OCI-LY3 (cell line): ENCODE data around the gene SLC13A5.
"Not testable (repeated sequence)": the region's sequence is repeated elsewhere in the genome, so short reads cannot be mapped to it uniquely, and the experiment has no call there.

ENCODE experiments used
- H2AFZ ChIP-seq: fragments of 200-600, 300-600 bp; shearing (Covaris generic); 2 replicates; pipeline ENCODE4 v1.6.0; 2014; ENCODE audit warnings: antibody characterized with exemption, low read depth, low read length
- H3K27ac ChIP-seq: fragments of 200-600, 300-600 bp; sonication (generic); 2 replicates; pipeline ENCODE4 v1.5.1; 2014; ENCODE audit warnings: mild to moderate bottlenecking, low read length, moderate library complexity, mixed read lengths
- H3K27me3 ChIP-seq: fragments of 200-600, 300-600 bp; sonication (generic); 2 replicates; pipeline ENCODE4 v1.6.1; 2014; ENCODE audit warnings: low read depth, low read length, mixed read lengths
- H3K36me3 ChIP-seq: fragments of 200-600, 300-600 bp; sonication (generic); replicated peaks from 2 replicates; pipeline ENCODE3; 2014; ENCODE audit warnings: low read depth, low read length, mixed read lengths
- H3K4me1 ChIP-seq: fragments of 300-600, 200-600 bp; sonication (generic); 2 replicates; pipeline ENCODE4 v1.6.1; 2014; ENCODE audit warnings: low read length, mixed read lengths
- H3K4me2 ChIP-seq: fragments of 200-600, 300-600 bp; sonication (generic); 2 replicates; pipeline ENCODE4 v1.6.1; 2014; ENCODE audit warnings: low read length, mixed read lengths
- H3K4me3 ChIP-seq: fragments of 300-600, 200-600 bp; sonication (generic); 2 replicates; pipeline ENCODE4 v1.5.1; 2014; ENCODE audit warnings: antibody characterized with exemption, mild to moderate bottlenecking, low read length, moderate library complexity
- H3K79me2 ChIP-seq: fragments of 300-600, 200-600 bp; shearing (Covaris generic); 2 replicates; pipeline ENCODE4 v1.6.1; 2014; ENCODE audit warnings: mild to moderate bottlenecking, low read length, mixed read lengths
- H3K9ac ChIP-seq: fragments of 300-600, 200-600 bp; shearing (Covaris generic); 2 replicates; pipeline ENCODE4 v1.6.0; 2014; ENCODE audit warnings: mild to moderate bottlenecking, low read length, moderate library complexity
- H3K9me3 ChIP-seq: fragments of 200-600, 300-600 bp; shearing (Covaris generic); 2 replicates; pipeline ENCODE4 v1.6.1; 2014; ENCODE audit warnings: low read length, mixed read lengths; ENCODE audit not compliant: insufficient read depth
- H4K20me1 ChIP-seq: fragments of 200-600, 300-600 bp; sonication (generic); 2 replicates; pipeline ENCODE4 v1.6.1; 2016; ENCODE audit warnings: low read length, mixed read lengths; ENCODE audit not compliant: insufficient read depth
- EZH2phosphoT487 ChIP-seq: fragments of 200-600 bp; shearing (Covaris generic); IDR thresholded peaks from 2 replicates; pipeline ENCODE4 v1.6.1; 2018; ENCODE audit warnings: antibody characterized with exemption, mixed run types, low read depth
- TF ChIP-seq, protein P1 (sequence below): fragments of 200-600, 300-600 bp; sonication (generic); IDR thresholded peaks from 2 replicates; pipeline ENCODE4 v1.5.1; 2014; ENCODE audit warnings: antibody characterized with exemption, low read length, low read depth

SLC13A5 gene

DNA sequence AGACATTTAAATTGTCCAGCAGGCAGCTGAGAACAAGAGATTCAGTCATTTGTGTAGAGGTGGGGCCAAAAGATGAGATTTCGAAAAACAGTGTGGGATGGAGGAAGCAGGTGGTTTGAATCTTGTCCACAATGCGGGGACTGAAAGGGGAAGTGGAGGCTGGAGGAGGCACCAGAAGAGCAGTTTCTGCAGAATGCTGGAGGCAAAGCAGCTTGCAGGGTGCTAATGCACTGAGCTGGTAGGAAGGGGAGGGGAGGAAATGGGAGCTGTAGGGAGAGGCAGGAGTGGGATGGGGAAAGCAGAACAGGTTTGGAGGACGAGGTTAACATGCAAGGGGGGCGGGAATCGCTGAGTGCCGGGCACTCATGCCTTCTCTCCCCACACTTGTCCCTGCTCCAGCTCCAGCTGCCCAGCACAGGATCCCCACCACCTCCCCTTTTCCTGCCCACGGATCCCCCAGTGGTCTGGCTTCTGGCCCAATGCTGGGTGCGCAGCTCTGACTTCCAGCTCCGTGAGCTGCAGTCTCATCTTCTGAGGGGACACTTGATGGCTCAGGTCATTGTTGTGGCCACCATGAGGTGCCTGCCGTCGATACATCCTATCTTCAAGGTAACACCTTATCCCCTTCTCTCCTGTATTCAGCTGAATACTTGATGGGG is 52.2 kb downstream of the SLC13A5 start:
- Histone ChIP-seq H3K79me2 (peaks cover 4% of the 10 kb centered on the region; the same call in 1 of the 2 replicates), H2AFZ (no peak overlapping the region), H3K27ac (peak overlapping the region; percentile 63), H4K20me1 (no peaks in the 10 kb centered on the region), H3K4me1 (peaks cover 17% of the 10 kb centered on the region), H3K4me2 (peak overlapping the region; percentile 81), H3K27me3 (no peaks in the 10 kb centered on the region), H3K9ac (peak overlapping the region; percentile 24; the same call in 1 of the 2 replicates), H3K4me3 (peak overlapping the region; percentile 59), H3K9me3 (no peaks in the 10 kb centered on the region), H3K36me3 (no peaks in the 10 kb centered on the region)
- no peak for TF ChIP-seq EZH2phosphoT487
- TF ChIP-seq, protein P1, sequence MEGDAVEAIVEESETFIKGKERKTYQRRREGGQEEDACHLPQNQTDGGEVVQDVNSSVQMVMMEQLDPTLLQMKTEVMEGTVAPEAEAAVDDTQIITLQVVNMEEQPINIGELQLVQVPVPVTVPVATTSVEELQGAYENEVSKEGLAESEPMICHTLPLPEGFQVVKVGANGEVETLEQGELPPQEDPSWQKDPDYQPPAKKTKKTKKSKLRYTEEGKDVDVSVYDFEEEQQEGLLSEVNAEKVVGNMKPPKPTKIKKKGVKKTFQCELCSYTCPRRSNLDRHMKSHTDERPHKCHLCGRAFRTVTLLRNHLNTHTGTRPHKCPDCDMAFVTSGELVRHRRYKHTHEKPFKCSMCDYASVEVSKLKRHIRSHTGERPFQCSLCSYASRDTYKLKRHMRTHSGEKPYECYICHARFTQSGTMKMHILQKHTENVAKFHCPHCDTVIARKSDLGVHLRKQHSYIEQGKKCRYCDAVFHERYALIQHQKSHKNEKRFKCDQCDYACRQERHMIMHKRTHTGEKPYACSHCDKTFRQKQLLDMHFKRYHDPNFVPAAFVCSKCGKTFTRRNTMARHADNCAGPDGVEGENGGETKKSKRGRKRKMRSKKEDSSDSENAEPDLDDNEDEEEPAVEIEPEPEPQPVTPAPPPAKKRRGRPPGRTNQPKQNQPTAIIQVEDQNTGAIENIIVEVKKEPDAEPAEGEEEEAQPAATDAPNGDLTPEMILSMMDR, result no peak

DNA sequence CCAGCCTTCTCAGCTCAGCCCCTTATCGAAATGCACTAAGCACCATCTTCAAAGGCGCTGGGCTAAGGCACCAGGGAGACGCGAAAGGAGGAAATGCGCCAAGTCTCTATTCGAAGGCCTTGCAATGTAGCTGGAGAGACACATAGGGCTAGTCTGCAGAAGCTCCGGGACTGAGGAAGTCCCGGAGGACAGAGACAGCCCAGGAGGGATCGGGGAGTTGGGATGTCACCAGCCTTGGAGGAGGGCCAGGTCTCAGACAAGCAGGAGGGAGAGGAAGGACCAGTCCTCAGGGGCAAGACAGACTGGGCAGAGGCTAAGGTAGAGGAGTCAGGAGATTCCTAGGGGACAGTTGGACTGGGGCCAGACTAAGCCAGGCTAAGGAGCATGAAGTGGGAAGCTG is 53.1 kb downstream of the SLC13A5 start:
- peak overlapping the region; percentile 81 for H3K4me2 ChIP-seq
- peaks cover 17% of the 10 kb centered on the region for H3K4me1 ChIP-seq
- peak overlapping the region; percentile 59 for H3K4me3 ChIP-seq
- H3K27ac ChIP-seq, result peak overlapping the region; percentile 63; the same call in 1 of the 2 replicates
- H3K27me3 ChIP-seq, result no peaks in the 10 kb centered on the region
- H3K9ac ChIP-seq, result no peak overlapping the region
- H3K9me3 ChIP-seq, result no peaks in the 10 kb centered on the region
- no peaks in the 10 kb centered on the region for H3K36me3 ChIP-seq
- no peaks in the 10 kb centered on the region for H4K20me1 ChIP-seq
- peaks cover 4% of the 10 kb centered on the region; the same call in 1 of the 2 replicates for H3K79me2 ChIP-seq
- no peak for TF ChIP-seq EZH2phosphoT487
- TF ChIP-seq, protein P1, result no peak
- no peak overlapping the region for H2AFZ ChIP-seq

DNA sequence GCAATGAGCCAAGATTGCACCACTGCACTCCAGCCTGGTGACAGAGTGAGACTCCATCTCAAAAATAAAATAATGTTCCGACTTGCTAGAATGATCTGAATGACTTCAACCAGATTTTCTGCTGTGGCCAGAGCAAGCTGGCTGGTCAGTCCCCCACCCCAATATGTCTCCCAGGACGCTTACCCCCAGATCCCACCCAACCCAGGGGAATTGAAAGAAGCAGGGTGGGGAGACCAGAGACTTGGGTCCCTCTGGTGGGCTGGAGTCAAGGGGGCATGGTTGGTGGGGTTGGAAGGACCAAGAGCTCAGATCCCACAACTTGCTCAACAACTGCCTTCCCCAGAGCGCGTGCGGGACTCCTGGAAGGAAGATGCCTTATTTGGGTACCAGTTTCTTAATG is 54.8 kb downstream of the SLC13A5 start:
- H3K4me2 ChIP-seq, H3K27me3 ChIP-seq, H4K20me1 ChIP-seq, H3K9me3 ChIP-seq, H3K79me2 ChIP-seq, H3K27ac ChIP-seq, H2AFZ ChIP-seq, H3K4me3 ChIP-seq, H3K36me3 ChIP-seq, H3K9ac ChIP-seq: not testable (repeated sequence)
- H3K4me1 ChIP-seq, result peaks cover 17% of the 10 kb centered on the region

DNA sequence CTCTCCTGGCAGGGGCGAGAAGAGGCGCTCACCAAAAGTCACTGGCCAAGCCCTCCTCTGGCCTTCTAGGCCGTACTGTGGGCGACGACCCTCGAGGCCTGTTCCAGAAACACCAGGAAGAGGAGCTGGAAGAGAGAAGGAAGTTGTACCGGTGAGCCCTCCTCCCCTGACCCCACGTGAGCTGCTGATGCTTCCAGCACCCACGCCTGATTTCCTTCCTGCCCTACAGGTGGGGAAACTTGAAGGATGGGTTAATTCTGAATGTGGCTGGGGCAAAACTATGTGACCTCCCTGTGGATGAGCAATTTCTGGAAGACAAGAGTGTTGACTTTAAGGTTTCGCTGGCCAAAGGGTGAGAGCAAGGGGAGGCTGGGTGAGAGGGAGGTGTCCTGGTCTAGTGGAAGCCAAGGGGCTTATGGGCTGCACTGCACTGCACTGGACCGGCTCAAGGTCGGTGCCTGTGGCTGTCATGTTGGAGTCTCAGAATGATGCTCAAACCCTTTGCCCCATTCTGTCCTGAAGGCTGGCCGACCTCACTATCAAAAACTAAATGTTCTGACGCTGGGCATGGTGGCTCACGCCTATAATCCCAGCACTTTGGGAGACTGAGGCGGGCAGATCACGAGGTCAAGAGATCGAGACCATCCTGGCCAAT is 55.4 kb downstream of the SLC13A5 start:
- peak overlapping the region; percentile 79 for H3K4me2 ChIP-seq

DNA sequence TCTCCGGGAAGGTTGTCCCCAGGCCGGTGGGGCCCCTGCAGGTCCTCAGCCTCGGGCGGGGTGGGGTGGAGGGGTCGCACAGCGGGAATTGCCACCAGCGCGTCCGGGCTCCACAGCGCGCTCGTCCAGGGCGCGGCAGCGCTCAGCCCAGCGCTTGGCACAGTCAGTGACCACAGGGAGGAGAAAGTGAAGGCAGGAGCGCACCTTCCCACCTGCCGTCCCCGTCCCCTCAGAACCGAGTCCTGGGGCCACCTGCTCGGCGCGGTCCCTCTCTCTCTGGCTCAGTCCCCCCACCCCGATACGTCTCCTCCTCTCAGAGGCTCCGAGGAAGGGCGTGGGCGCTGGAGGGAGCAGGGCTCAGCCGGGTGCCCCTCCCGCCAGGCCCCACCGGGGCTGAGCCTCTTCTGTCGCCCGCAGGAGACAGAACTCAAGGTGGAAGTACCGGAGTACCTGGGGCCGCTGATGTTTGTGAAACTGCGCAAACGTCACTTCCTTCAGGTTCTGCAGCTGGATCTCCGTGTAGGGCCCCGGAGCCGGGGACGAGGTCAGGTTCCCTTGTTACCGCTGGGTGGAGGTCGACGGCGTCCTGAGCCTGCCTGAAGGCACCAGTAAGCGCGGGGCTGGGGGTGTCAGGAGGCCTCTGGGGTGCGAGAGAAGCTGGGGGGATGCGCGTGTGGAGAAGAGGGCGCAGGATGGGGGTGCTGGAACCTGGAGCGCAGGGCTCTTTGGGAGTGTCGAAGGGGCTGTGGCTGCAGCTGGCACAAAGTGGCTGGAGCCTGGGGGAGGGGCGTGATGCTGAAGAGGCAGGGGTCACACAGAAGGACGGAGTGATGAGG is 56.2 kb downstream of the SLC13A5 start:
- not testable (repeated sequence) for H4K20me1 ChIP-seq, H3K9me3 ChIP-seq, H3K36me3 ChIP-seq, H3K27me3 ChIP-seq, H3K79me2 ChIP-seq
- H3K4me1 ChIP-seq, result peaks cover 19% of the 10 kb centered on the region
- peak overlapping the region; percentile 79 for H3K4me2 ChIP-seq
- peak overlapping the region; percentile 85 for H3K4me3 ChIP-seq
- H2AFZ ChIP-seq, result peak overlapping the region; percentile 21; the same call in 1 of the 2 replicates
- H3K9ac ChIP-seq, result peak overlapping the region; percentile 68
- H3K27ac ChIP-seq, result peak overlapping the region; percentile 34

More for the DNA sequence above, 55.4 kb downstream of the SLC13A5 start:
- peaks cover 17% of the 10 kb centered on the region for H3K4me1 ChIP-seq
- peak overlapping the region; percentile 85 for H3K4me3 ChIP-seq
- no peaks in the 10 kb centered on the region for H4K20me1 ChIP-seq
- no peaks in the 10 kb centered on the region for H3K9me3 ChIP-seq
- peak overlapping the region; percentile 68 for H3K9ac ChIP-seq
- H3K27me3 ChIP-seq, result no peaks in the 10 kb centered on the region
- peak overlapping the region; percentile 34 for H3K27ac ChIP-seq
- H2AFZ ChIP-seq, result peak overlapping the region; percentile 21; the same call in 1 of the 2 replicates
- H3K79me2 ChIP-seq, result peaks cover 4% of the 10 kb centered on the region; the same call in 1 of the 2 replicates
- H3K36me3 ChIP-seq, result no peaks in the 10 kb centered on the region
- TF ChIP-seq, protein P1, result no peak
- no peak for TF ChIP-seq EZH2phosphoT487

DNA sequence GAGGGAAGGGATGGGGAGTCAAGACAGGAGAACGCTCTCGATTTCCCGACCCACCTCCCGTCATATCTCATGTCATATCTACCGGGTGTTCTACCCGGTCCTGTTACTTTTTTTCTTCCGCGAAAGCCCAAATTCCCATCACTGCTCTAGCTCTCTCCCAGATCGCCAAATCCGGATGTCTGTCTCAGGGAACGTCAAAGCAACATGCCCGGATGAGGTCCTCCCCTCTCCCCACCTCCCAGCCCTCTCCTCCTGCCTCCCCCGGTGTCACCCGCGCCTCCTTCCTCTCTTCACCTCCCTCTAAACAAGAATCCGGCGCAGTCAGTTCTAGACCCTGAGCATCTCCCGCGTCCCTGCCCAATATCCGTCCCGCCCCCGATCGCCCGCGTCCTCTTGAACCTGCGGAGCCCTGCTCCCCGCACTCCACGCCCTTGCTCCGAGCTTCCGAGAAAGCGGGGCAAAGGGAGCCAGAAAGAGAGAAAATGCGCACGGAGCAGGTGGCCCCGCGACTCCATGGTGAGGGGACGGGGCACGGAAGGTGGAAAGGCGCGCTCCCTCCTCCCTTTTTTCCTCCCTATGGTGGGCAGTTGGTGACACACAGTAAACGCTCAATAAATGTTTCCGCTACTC is 57.3 kb downstream of the SLC13A5 start:
- H3K4me1 ChIP-seq, result peaks cover 13% of the 10 kb centered on the region
- H3K27me3 ChIP-seq, result not testable (repeated sequence)

More for the DNA sequence above, 57.3 kb downstream of the SLC13A5 start:
- not testable (repeated sequence) for H3K36me3 ChIP-seq, H4K20me1 ChIP-seq, H2AFZ ChIP-seq, H3K9me3 ChIP-seq, H3K27ac ChIP-seq, H3K4me2 ChIP-seq, H3K4me3 ChIP-seq, H3K9ac ChIP-seq, H3K79me2 ChIP-seq
